ENCODE measurements around the gene STH. TPM values are rescaled to one million over a fixed set of nuclear protein-coding genes. Genes with fewer than 3 reads are reported as not detected.

The STH gene
- total and polyA plus RNA-seq, 2 experiments from 2014 or later = not detected

GRCh38 chr17:45996282-45996937 is 2.6 kb upstream of the STH start:
- Histone ChIP-seq H4K20me1 (ENCODE audit: insufficient read depth, poor library complexity, severe bottlenecking) (no peaks in the 10 kb centered on the region), H3K36me3 (replicated peaks; ENCODE audit: insufficient read depth, low read depth) (no peaks in the 10 kb centered on the region), H2AFZ (no peak overlapping the region), H3K4me3 (no peak overlapping the region), H3K9me3 (ENCODE audit: low read depth) (no peaks in the 10 kb centered on the region), H3K27ac (no peak overlapping the region), H3K4me1 (ENCODE audit: insufficient read depth) (no peaks in the 10 kb centered on the region), H3K9me2 (replicated peaks; ENCODE audit: insufficient read depth) (no peaks in the 10 kb centered on the region), H3K4me2 (no peak overlapping the region), H3K79me2 (no peaks in the 10 kb centered on the region), H3K27me3 (no peaks in the 10 kb centered on the region)
- DNase-seq (ENCODE audit: low spot score) = no peak
- TF ChIP-seq EZH2phosphoT487 (IDR thresholded peaks at IDR 0.05; ENCODE audit: low read depth, severe bottlenecking, unreplicated experiment) (no peak), CTCF (IDR thresholded peaks at IDR 0.05; ENCODE audit: poor library complexity) (no peak), EZH2 (IDR thresholded peaks at IDR 0.05; ENCODE audit: borderline replicate concordance) (no peak)
- 88% methylated on average over 23 of the region's 31 CpGs for WGBS (ENCODE audit: low lambda C conversion rate, missing lambda C conversion rate)

DNA sequence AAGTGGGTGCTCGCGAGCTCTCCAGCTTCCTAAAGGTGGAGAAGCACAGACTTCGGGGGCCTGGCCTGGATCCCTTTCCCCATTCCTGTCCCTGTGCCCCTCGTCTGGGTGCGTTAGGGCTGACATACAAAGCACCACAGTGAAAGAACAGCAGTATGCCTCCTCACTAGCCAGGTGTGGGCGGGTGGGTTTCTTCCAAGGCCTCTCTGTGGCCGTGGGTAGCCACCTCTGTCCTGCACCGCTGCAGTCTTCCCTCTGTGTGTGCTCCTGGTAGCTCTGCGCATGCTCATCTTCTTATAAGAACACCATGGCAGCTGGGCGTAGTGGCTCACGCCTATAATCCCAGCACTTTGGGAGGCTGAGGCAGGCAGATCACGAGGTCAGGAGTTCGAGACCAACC is 1.9 kb upstream of the STH start:
- no peaks in the 10 kb centered on the region for H3K79me2 ChIP-seq
- no peaks in the 10 kb centered on the region for H3K9me3 ChIP-seq (ENCODE audit: low read depth)
- 90% methylated on average over 13 of the region's 13 CpGs for WGBS (ENCODE audit: low lambda C conversion rate, missing lambda C conversion rate)
- no peak overlapping the region for H2AFZ ChIP-seq
- H3K9me2 ChIP-seq (replicated peaks; ENCODE audit: insufficient read depth) = no peaks in the 10 kb centered on the region
- no peaks in the 10 kb centered on the region for H3K27me3 ChIP-seq
- H3K4me2 ChIP-seq = no peak overlapping the region
- H3K4me1 ChIP-seq (ENCODE audit: insufficient read depth) = no peaks in the 10 kb centered on the region
- no peak overlapping the region for H3K27ac ChIP-seq
- no peak overlapping the region for H3K4me3 ChIP-seq
- no peak for DNase-seq (ENCODE audit: low spot score)
- no peaks in the 10 kb centered on the region for H4K20me1 ChIP-seq (ENCODE audit: insufficient read depth, poor library complexity, severe bottlenecking)
- H3K36me3 ChIP-seq (replicated peaks; ENCODE audit: insufficient read depth, low read depth) = no peaks in the 10 kb centered on the region
- TF ChIP-seq EZH2 (IDR thresholded peaks at IDR 0.05; ENCODE audit: borderline replicate concordance) = no peak
- no peak for TF ChIP-seq CTCF (IDR thresholded peaks at IDR 0.05; ENCODE audit: poor library complexity)
- no peak for TF ChIP-seq EZH2phosphoT487 (IDR thresholded peaks at IDR 0.05; ENCODE audit: low read depth, severe bottlenecking, unreplicated experiment)

- Histone ChIP-seq H3K27me3 (no peaks in the 10 kb centered on the region), H3K79me2 (no peaks in the 10 kb centered on the region), H4K20me1 (ENCODE audit: insufficient read depth, poor library complexity, severe bottlenecking) (no peaks in the 10 kb centered on the region), H3K9me2 (replicated peaks; ENCODE audit: insufficient read depth) (no peaks in the 10 kb centered on the region), H3K36me3 (replicated peaks; ENCODE audit: insufficient read depth, low read depth) (no peaks in the 10 kb centered on the region), H2AFZ (no peak overlapping the region), H3K27ac (no peak overlapping the region), H3K4me1 (ENCODE audit: insufficient read depth) (no peaks in the 10 kb centered on the region), H3K4me2 (no peak overlapping the region), H3K4me3 (no peak overlapping the region), H3K9me3 (ENCODE audit: low read depth) (no peaks in the 10 kb centered on the region)
- WGBS (ENCODE audit: low lambda C conversion rate, missing lambda C conversion rate) = 92% methylated on average over 9 of the region's 9 CpGs
- TF ChIP-seq CTCF (IDR thresholded peaks at IDR 0.05; ENCODE audit: poor library complexity) (no peak), EZH2 (IDR thresholded peaks at IDR 0.05; ENCODE audit: borderline replicate concordance) (no peak), EZH2phosphoT487 (IDR thresholded peaks at IDR 0.05; ENCODE audit: low read depth, severe bottlenecking, unreplicated experiment) (no peak)
- DNase-seq (ENCODE audit: low spot score) = no peak
Measured at GRCh38 chr17:45997624-45998023, 1.4 kb upstream of the STH start.

Data from hepatocyte (in vitro differentiated cells).